ENCODE data around the gene AGPAT1. TPM values are rescaled to one million over a fixed set of nuclear protein-coding genes. Genes with fewer than 3 reads are reported as not detected.
"Not testable (repeated sequence)": the region's sequence is repeated elsewhere in the genome, so short reads cannot be mapped to it uniquely, and the experiment has no call there.

The AGPAT1 gene
- total and polyA plus RNA-seq, 2 experiments from 2014 or later = 39.8 to 82.1 TPM

DNA sequence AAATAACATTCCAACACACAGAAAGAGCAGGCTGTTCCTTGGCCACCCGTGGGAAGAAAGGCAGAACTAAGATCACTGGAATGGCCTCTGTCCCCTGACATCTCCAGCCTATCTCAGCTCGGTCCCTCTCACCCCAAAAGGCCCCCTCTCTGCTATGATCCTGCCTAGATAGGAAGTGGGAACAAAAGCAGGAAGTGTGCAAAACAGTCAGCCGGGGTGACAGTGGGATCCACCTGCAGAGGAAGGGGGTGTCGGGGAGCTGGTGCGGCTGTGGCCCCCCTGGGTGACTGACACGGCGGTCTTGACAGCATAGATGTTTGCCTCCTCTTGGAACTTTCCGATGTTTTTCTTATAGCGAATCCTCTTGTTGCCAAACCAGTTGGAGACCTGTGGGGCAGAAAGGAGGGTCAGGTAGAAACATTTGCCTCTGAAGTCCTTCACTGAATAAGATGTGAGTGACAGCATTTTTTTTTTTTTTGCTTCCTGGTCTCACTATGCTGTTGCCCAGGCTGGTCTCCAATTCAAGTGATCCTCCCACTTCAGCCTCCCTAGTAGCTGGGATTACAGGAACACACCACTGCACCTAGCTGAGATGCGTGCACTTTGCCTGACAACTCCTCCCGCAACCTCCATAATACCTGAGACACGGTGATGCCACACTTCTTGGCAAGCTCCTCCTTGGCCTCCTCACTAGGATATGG is 11.3 kb upstream of the AGPAT1 start:
- no peak overlapping the region for H2AFZ ChIP-seq
- no peak overlapping the region for H3K4me3 ChIP-seq
- H3K4me2 ChIP-seq = no peak overlapping the region
- Mint-ChIP-seq H3K36me3 (ENCODE audit: low read depth) (peaks cover 48% of the 10 kb centered on the region), H3K4me1 (peaks cover 44% of the 10 kb centered on the region), H3K9me3 (no peaks in the 10 kb centered on the region; the same call in 2 of the 3 replicates), H3K27me3 (ENCODE audit: insufficient read depth, low read depth, poor library complexity) (peaks cover 28% of the 10 kb centered on the region), H3K27ac (0 out of 2 replicates have a peak overlapping the region, but pooled peaks have one; percentile 11), H3K4me3 (peak overlapping the region; percentile 43; the same call in 1 of the 3 replicates)
- peaks cover 17% of the 10 kb centered on the region for H3F3A ChIP-seq (replicated peaks; ENCODE audit: low read depth)
- ATAC-seq (no peak), DNase-seq (ENCODE audit: low spot score) (no peak)
- H3K27ac ChIP-seq (ENCODE audit: low read depth) = no peak overlapping the region
- H3K36me3 ChIP-seq (ENCODE audit: insufficient read depth) = peaks cover 3% of the 10 kb centered on the region; the same call in 1 of the 2 replicates
- H4K20me1 ChIP-seq (replicated peaks; ENCODE audit: insufficient read depth) = no peaks in the 10 kb centered on the region
- H3K27me3 ChIP-seq (ENCODE audit: insufficient read depth) = no peaks in the 10 kb centered on the region
- peaks cover 27% of the 10 kb centered on the region for H3K4me1 ChIP-seq (ENCODE audit: insufficient read depth)
- H3K9me2 ChIP-seq (ENCODE audit: insufficient read depth) = no peaks in the 10 kb centered on the region
- H3K79me2 ChIP-seq (replicated peaks; ENCODE audit: insufficient read depth) = peaks cover 12% of the 10 kb centered on the region
- TF ChIP-seq JUNB (IDR thresholded peaks at IDR 0.05; ENCODE audit: unreplicated experiment) (no peak), ZNF114 (CRISPR knock-in tag; IDR thresholded peaks at IDR 0.05) (no peak)

DNA sequence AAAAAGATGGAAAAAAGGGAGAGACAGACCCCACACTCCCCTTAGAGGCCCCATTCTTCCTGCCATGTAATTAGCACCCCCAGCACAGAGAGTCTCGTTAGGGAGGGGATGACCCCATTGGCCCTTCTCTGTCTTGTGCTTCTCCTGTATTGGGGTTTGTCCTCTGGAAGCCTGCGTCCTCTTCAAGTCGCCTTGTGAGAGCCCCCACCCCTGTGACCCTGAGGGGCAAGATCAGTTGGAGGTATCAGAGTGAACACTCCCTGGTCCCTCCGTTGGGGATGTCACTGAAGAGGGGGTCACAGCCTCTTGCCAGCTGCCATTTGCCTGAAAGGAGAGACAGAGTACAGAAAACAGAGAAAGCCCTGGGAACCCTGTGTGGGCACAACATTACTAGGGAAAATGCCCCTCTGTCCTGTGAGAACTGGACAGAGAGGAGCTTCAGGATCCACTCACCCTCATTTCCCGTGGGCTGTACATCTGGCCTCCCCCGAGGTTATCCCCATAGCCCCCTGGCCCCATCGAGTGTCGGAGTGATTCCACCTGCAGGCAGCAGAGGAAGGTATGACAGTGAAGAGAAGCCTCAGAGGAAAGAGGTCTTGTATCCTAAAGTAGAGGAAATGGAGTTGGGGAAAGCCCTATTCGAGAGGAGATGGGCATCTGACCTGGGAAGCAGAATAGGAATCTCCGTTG is 10.4 kb upstream of the AGPAT1 start:
- not testable (repeated sequence) for H4K20me1 ChIP-seq (replicated peaks; ENCODE audit: insufficient read depth); H3K36me3 ChIP-seq (ENCODE audit: insufficient read depth); H3K9me2 ChIP-seq (ENCODE audit: insufficient read depth); H3K4me3 ChIP-seq; ATAC-seq; H3K27me3 ChIP-seq (ENCODE audit: insufficient read depth); H3K9me3 Mint-ChIP-seq; DNase-seq (ENCODE audit: low spot score); H3K4me2 ChIP-seq; H2AFZ ChIP-seq; H3K4me3 Mint-ChIP-seq
- Mint-ChIP-seq H3K27me3 (ENCODE audit: insufficient read depth, low read depth, poor library complexity) (peaks cover 27% of the 10 kb centered on the region), H3K4me1 (peaks cover 41% of the 10 kb centered on the region), H3K27ac (peak overlapping the region; percentile 87), H3K36me3 (ENCODE audit: low read depth) (peaks cover 57% of the 10 kb centered on the region)
- Histone ChIP-seq H3K79me2 (replicated peaks; ENCODE audit: insufficient read depth) (peaks cover 12% of the 10 kb centered on the region), H3K27ac (ENCODE audit: low read depth) (peak overlapping the region; percentile 39; the same call in 1 of the 2 replicates), H3K4me1 (ENCODE audit: insufficient read depth) (peaks cover 20% of the 10 kb centered on the region), H3F3A (replicated peaks; ENCODE audit: low read depth) (peaks cover 17% of the 10 kb centered on the region)

DNA sequence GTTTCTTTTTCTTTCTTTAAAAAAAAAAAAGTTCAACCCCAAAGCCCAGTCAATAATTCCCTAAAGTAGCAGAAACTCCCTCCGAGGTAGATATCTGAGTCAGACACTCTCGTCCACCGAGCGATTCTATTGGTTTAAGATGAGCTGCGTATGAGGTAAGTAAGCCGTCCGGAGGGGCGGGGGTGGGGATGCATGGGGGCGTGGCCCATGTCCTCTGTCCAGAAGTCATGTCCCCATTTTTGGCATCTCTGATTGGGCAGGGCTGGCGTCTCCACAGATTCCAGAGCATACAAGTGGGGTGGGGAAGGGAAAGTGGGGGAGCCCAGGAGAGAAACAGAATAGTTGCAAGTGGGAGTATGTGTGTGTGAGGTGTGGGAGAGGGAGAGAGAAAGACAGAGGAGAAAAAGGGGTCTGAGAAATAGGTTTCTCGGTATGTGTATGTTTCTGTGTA is 9.8 kb upstream of the AGPAT1 start:
- H3K4me1 Mint-ChIP-seq = peaks cover 37% of the 10 kb centered on the region
- H4K20me1 ChIP-seq (replicated peaks; ENCODE audit: insufficient read depth); H3K4me3 ChIP-seq; H3K9me3 Mint-ChIP-seq; H3K9me2 ChIP-seq (ENCODE audit: insufficient read depth); H3K27me3 ChIP-seq (ENCODE audit: insufficient read depth); H2AFZ ChIP-seq; H3K36me3 ChIP-seq (ENCODE audit: insufficient read depth): not testable (repeated sequence)
- Histone ChIP-seq H3K27ac (ENCODE audit: low read depth) (peak overlapping the region; percentile 39; the same call in 1 of the 2 replicates), H3K79me2 (replicated peaks; ENCODE audit: insufficient read depth) (peaks cover 12% of the 10 kb centered on the region), H3F3A (replicated peaks; ENCODE audit: low read depth) (peaks cover 13% of the 10 kb centered on the region), H3K4me1 (ENCODE audit: insufficient read depth) (peaks cover 14% of the 10 kb centered on the region), H3K4me2 (peak overlapping the region; percentile 49; the same call in 1 of the 2 replicates)
- peak; percentile 89 for DNase-seq (ENCODE audit: low spot score)
- H3K27me3 Mint-ChIP-seq (ENCODE audit: insufficient read depth, low read depth, poor library complexity) = peaks cover 27% of the 10 kb centered on the region
- peaks cover 63% of the 10 kb centered on the region for H3K36me3 Mint-ChIP-seq (ENCODE audit: low read depth)
- peak; percentile 46 for ATAC-seq
- peak overlapping the region; percentile 53 for H3K4me3 Mint-ChIP-seq
- H3K27ac Mint-ChIP-seq = peak overlapping the region; percentile 87

Data from GM23338 (cell line).